Neural progenitor cell (in vitro differentiated cells): ENCODE measurements around the gene CERS1. TPM values are rescaled to one million over a fixed set of nuclear protein-coding genes. Genes with fewer than 3 reads are reported as not detected.

ENCODE experiments used
- DNase-seq: peaks from one replicate; pipeline ENCODE4 v3.0.0-alpha.2; 2016; ENCODE audit warnings: low spot score
- H2AFZ ChIP-seq: fragments of 200-600 bp; sonication (generic); replicated peaks from 2 replicates; pipeline ENCODE4 v1.6.1; 2016; ENCODE audit warnings: antibody characterized with exemption
- H3F3A ChIP-seq: fragments of 200-600 bp; sonication (generic); 2 replicates; pipeline ENCODE4 v1.6.1; 2016; ENCODE audit warnings: antibody characterized with exemption, low read depth
- H3K27ac ChIP-seq: fragments of 200-600 bp; sonication (generic); 2 replicates; pipeline ENCODE4 v1.5.1; 2016; ENCODE audit warnings: mild to moderate bottlenecking
- H3K27me3 ChIP-seq: fragments of 200-600 bp; sonication (generic); 2 replicates; pipeline ENCODE4 v1.6.1; 2016; ENCODE audit warnings: mild to moderate bottlenecking, moderate library complexity
- H3K36me3 ChIP-seq: fragments of 200-600 bp; sonication (generic); 2 replicates; pipeline ENCODE4 v1.5.1; 2016
- H3K4me1 ChIP-seq: fragments of 200-600 bp; sonication (generic); 2 replicates; pipeline ENCODE4 v1.6.1; 2016; ENCODE audit warnings: mixed run types
- H3K4me2 ChIP-seq: fragments of 200-600 bp; sonication (generic); 2 replicates; pipeline ENCODE4 v1.6.1; 2016
- H3K4me3 ChIP-seq: fragments of 200-600 bp; sonication (generic); 2 replicates; pipeline ENCODE4 v1.5.1; 2016
- H3K79me2 ChIP-seq: fragments of 200-600 bp; sonication (generic); 2 replicates; pipeline ENCODE4 v1.6.1; 2016; ENCODE audit warnings: low read depth
- H3K9ac ChIP-seq: fragments of 200-600 bp; sonication (generic); 2 replicates; pipeline ENCODE4 v1.6.1; 2016
- H3K9me3 ChIP-seq: fragments of 200-600 bp; sonication (generic); 2 replicates; pipeline ENCODE4 v1.5.1; 2016; ENCODE audit warnings: low read depth
- H4K20me1 ChIP-seq: fragments of 200-600 bp; sonication (generic); 2 replicates; pipeline ENCODE4 v1.6.1; 2016; ENCODE audit warnings: low read depth
- H3K27ac Mint-ChIP-seq: 3 replicates; pipeline ENCODE4 v1.8.0; 2021; ENCODE audit warnings: mixed read lengths
- H3K27me3 Mint-ChIP-seq: 2 replicates; pipeline ENCODE4 v1.8.0; 2022; ENCODE audit warnings: low read depth, mild to moderate bottlenecking, inconsistent platforms, moderate library complexity, mixed read lengths; ENCODE audit not compliant: insufficient read depth
- H3K36me3 Mint-ChIP-seq: 3 replicates; pipeline ENCODE4 v1.8.0; 2021; ENCODE audit warnings: mixed read lengths
- H3K4me1 Mint-ChIP-seq: 3 replicates; pipeline ENCODE4 v1.8.0; 2021; ENCODE audit warnings: mixed read lengths
- H3K4me3 Mint-ChIP-seq: 3 replicates; pipeline ENCODE4 v1.8.0; 2021; ENCODE audit warnings: mild to moderate bottlenecking, moderate library complexity, mixed read lengths
- H3K9me3 Mint-ChIP-seq: 3 replicates; pipeline ENCODE4 v1.8.0; 2020; ENCODE audit warnings: mixed read lengths
- EZH2 ChIP-seq: fragments of 200-600 bp; sonication (generic); IDR thresholded peaks from 2 replicates; pipeline ENCODE4 v1.6.1; 2017; ENCODE audit warnings: antibody characterized with exemption, mild to moderate bottlenecking, moderate library complexity
- EZH2phosphoT487 ChIP-seq: fragments of 200-600 bp; sonication (generic); IDR thresholded peaks from 2 replicates; pipeline ENCODE4 v1.6.1; 2017; ENCODE audit warnings: antibody characterized with exemption
- total RNA-seq: library from RNA; depleted of rRNA; stranded (reverse); fragments of >200 nt; gene quantifications from 2 replicates; pipeline ENCODE4 v1.2.3, GENCODE V29; 2015; ENCODE audit warnings: low replicate concordance
- TF ChIP-seq, protein P1 (sequence below): fragments of 200-600 bp; sonication (generic); IDR thresholded peaks from 2 replicates; pipeline ENCODE4 v1.5.1; 2017; ENCODE audit warnings: antibody characterized with exemption, mild to moderate bottlenecking

Gene CERS1
- total RNA-seq, 1 donor from 2014 or later: 1.9 TPM

- Histone ChIP-seq H3K4me3 (no peak overlapping the region), H3K79me2 (peaks cover 59% of the 10 kb centered on the region), H3K9me3 (no peaks in the 10 kb centered on the region), H3K27ac (no peak overlapping the region), H3K9ac (no peak overlapping the region), H3K27me3 (no peaks in the 10 kb centered on the region), H4K20me1 (peaks cover 29% of the 10 kb centered on the region), H3K4me1 (peaks cover 3% of the 10 kb centered on the region), H3K4me2 (no peak overlapping the region), H3F3A (no peaks in the 10 kb centered on the region), H3K36me3 (no peaks in the 10 kb centered on the region), H2AFZ (no peak overlapping the region)
- TF ChIP-seq EZH2phosphoT487: no peak
- TF ChIP-seq, protein P1, sequence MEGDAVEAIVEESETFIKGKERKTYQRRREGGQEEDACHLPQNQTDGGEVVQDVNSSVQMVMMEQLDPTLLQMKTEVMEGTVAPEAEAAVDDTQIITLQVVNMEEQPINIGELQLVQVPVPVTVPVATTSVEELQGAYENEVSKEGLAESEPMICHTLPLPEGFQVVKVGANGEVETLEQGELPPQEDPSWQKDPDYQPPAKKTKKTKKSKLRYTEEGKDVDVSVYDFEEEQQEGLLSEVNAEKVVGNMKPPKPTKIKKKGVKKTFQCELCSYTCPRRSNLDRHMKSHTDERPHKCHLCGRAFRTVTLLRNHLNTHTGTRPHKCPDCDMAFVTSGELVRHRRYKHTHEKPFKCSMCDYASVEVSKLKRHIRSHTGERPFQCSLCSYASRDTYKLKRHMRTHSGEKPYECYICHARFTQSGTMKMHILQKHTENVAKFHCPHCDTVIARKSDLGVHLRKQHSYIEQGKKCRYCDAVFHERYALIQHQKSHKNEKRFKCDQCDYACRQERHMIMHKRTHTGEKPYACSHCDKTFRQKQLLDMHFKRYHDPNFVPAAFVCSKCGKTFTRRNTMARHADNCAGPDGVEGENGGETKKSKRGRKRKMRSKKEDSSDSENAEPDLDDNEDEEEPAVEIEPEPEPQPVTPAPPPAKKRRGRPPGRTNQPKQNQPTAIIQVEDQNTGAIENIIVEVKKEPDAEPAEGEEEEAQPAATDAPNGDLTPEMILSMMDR: peak; percentile 60
- Mint-ChIP-seq H3K9me3 (no peaks in the 10 kb centered on the region), H3K4me3 (no peak overlapping the region), H3K4me1 (peaks cover 16% of the 10 kb centered on the region), H3K27me3 (peaks cover 9% of the 10 kb centered on the region), H3K36me3 (peaks cover 13% of the 10 kb centered on the region), H3K27ac (no peak overlapping the region)
- peak; percentile 69 for DNase-seq
Measured at GRCh38 chr19:18915639-18916038, 19.7 kb upstream of the CERS1 start.

GRCh38 chr19:18913466-18913865 lies 17.5 kb upstream of the CERS1 start:
- Histone ChIP-seq H3F3A (no peaks in the 10 kb centered on the region), H3K79me2 (peaks cover 43% of the 10 kb centered on the region), H2AFZ (no peak overlapping the region), H4K20me1 (peaks cover 30% of the 10 kb centered on the region), H3K27me3 (no peaks in the 10 kb centered on the region), H3K4me1 (no peaks in the 10 kb centered on the region), H3K9ac (no peak overlapping the region), H3K27ac (no peak overlapping the region), H3K9me3 (no peaks in the 10 kb centered on the region), H3K36me3 (no peaks in the 10 kb centered on the region), H3K4me2 (no peak overlapping the region), H3K4me3 (no peak overlapping the region)
- no peak overlapping the region for H3K4me3 Mint-ChIP-seq
- H3K4me1 Mint-ChIP-seq: peaks cover 8% of the 10 kb centered on the region
- DNase-seq: no peak
- H3K27me3 Mint-ChIP-seq: peaks cover 2% of the 10 kb centered on the region
- H3K9me3 Mint-ChIP-seq: no peaks in the 10 kb centered on the region
- no peak overlapping the region for H3K27ac Mint-ChIP-seq
- H3K36me3 Mint-ChIP-seq: peaks cover 16% of the 10 kb centered on the region
- TF ChIP-seq EZH2phosphoT487 (no peak), EZH2 (no peak)
- TF ChIP-seq, protein P1: no peak

DNA sequence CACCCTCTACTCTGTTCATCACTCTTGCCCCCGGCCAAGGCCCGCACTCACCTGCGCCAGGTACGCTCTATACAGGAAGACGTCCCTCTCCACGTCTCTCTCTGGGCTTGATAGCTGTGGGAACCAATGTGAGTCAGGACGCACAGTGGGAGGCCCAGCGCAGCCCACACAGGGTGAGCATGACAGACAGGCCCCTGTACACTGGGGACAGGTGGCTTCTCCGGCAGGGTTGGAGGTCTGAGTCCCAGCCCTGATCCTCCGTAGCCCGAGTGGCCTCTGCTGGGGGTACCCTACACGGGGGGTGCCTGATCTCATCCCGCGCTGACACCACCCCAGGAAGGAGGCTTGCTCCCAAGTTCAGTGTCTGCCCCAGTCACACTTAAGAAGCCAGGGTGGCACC lies 17.0 kb upstream of the CERS1 start:
- H3K4me3 ChIP-seq: no peak overlapping the region
- H3K27ac ChIP-seq: no peak overlapping the region
- no peak overlapping the region for H3K9ac ChIP-seq
- H3K4me2 ChIP-seq: no peak overlapping the region
- H2AFZ ChIP-seq: no peak overlapping the region
- no peak overlapping the region for H3K4me3 Mint-ChIP-seq
- H3K4me1 Mint-ChIP-seq: peaks cover 3% of the 10 kb centered on the region
- H3K27me3 ChIP-seq: no peaks in the 10 kb centered on the region
- DNase-seq: no peak
- H3K9me3 ChIP-seq: no peaks in the 10 kb centered on the region
- H3K79me2 ChIP-seq: peaks cover 38% of the 10 kb centered on the region
- H3K36me3 Mint-ChIP-seq: peaks cover 16% of the 10 kb centered on the region
- H3K36me3 ChIP-seq: no peaks in the 10 kb centered on the region
- peaks cover 2% of the 10 kb centered on the region for H3K27me3 Mint-ChIP-seq
- no peak for TF ChIP-seq EZH2phosphoT487
- TF ChIP-seq, protein P1: no peak
- no peak for TF ChIP-seq EZH2
- H3F3A ChIP-seq: no peaks in the 10 kb centered on the region
- peaks cover 29% of the 10 kb centered on the region for H4K20me1 ChIP-seq
- H3K9me3 Mint-ChIP-seq: no peaks in the 10 kb centered on the region
- H3K27ac Mint-ChIP-seq: no peak overlapping the region
- H3K4me1 ChIP-seq: no peaks in the 10 kb centered on the region
